BJ (cell line): Measurements from ENCODE around the gene RANBP17. TPM values are rescaled to one million over a fixed set of nuclear protein-coding genes. Genes with fewer than 3 reads are reported as not detected.

Experiments
- CTCF ChIA-PET: fragments of 350-600 bp; formaldehyde crosslinking; extraction: SDS; loops from one replicate; lab custom pipeline; 2021; ENCODE audit warnings: antibody characterized with exemption, inconsistent platforms; lab: Yijun Ruan, JAX
- POLR2A ChIA-PET: fragments of 300-600 bp; sonication (Branson Sonifier 250); formaldehyde crosslinking; extraction: SDS; loops from one replicate; lab custom pipeline; 2021; ENCODE audit warnings: antibody characterized with exemption; lab: Charles Lee
- DNase-seq: peaks from one replicate; pipeline ENCODE4 v3.0.0-alpha.2; 2011; ENCODE audit warnings: low read depth
- H3K27me3 ChIP-seq: 2 replicates; pipeline ENCODE4 v1.6.0; 2011; ENCODE audit warnings: low read length; ENCODE audit not compliant: control insufficient read depth, insufficient read depth
- H3K36me3 ChIP-seq: 2 replicates; pipeline ENCODE4 v1.5.1; 2011; ENCODE audit warnings: low read length; ENCODE audit not compliant: control insufficient read depth, insufficient read depth
- H3K4me3 ChIP-seq: 2 replicates; pipeline ENCODE4 v1.5.1; 2011; ENCODE audit warnings: low read depth, mild to moderate bottlenecking, control low read depth, low read length
- CTCF ChIP-seq: IDR thresholded peaks from 2 replicates; pipeline ENCODE4 v1.5.1; 2011; ENCODE audit warnings: low read depth, mild to moderate bottlenecking, control low read depth, inconsistent platforms, low read length, moderate library complexity; ENCODE audit not compliant: insufficient read depth
- polyA plus RNA-seq: library from polyadenylated mRNA; depleted of rRNA; stranded (reverse); fragments of >200 nt; gene quantifications from 2 replicates; pipeline ENCODE4 v1.2.3, GENCODE V29; 2011

Gene RANBP17
- polyA plus RNA-seq, 1 experiment: 10.5 TPM

- Histone ChIP-seq H3K36me3 (no peaks in the 10 kb centered on the region), H3K27me3 (no peaks in the 10 kb centered on the region), H3K4me3 (no peak overlapping the region)
- TF ChIP-seq CTCF: no peak
- POLR2A ChIA-PET: interaction anchor here (0.6 kb wide), 1 partner anchor 1715 kb away, joined by 3 read pairs; no protein-coding TSS in a partner anchor
- CTCF ChIA-PET: no interaction called here
- no peak for DNase-seq
Measured at GRCh38 chr5:171270136-171270535, 408.3 kb downstream of the RANBP17 start.

- no peak for TF ChIP-seq CTCF
- no peaks in the 10 kb centered on the region for H3K27me3 ChIP-seq
- ChIA-PET POLR2A (no interaction called here), CTCF (interaction anchor here (1.1 to 1.6 kb wide), 3 partner anchors 13 to 64 kb away, joined by 3 to 4 read pairs (median 3); no protein-coding TSS in a partner anchor)
- no peaks in the 10 kb centered on the region for H3K36me3 ChIP-seq
- no peak for DNase-seq
- H3K4me3 ChIP-seq: no peak overlapping the region
Measured at GRCh38 chr5:171271798-171272197, 410.0 kb downstream of the RANBP17 start.

GRCh38 chr5:171272996-171273970, 411.5 kb downstream of the RANBP17 start:
- TF ChIP-seq CTCF: peak; percentile 64
- POLR2A ChIA-PET: no interaction called here
- no peaks in the 10 kb centered on the region for H3K27me3 ChIP-seq
- no peak for DNase-seq
- CTCF ChIA-PET: interaction anchor here (0.5 to 1.7 kb wide), 10 partner anchors 9 to 104 kb away, joined by 3 to 7 read pairs (median 3); no protein-coding TSS in a partner anchor
- no peaks in the 10 kb centered on the region for H3K36me3 ChIP-seq
- no peak overlapping the region for H3K4me3 ChIP-seq

- Histone ChIP-seq H3K36me3 (no peaks in the 10 kb centered on the region), H3K4me3 (no peak overlapping the region)
Measured at GRCh38 chr5:171275841-171276544, 414.2 kb downstream of the RANBP17 start.

More at GRCh38 chr5:171275841-171276544, 414.2 kb downstream of the RANBP17 start:
- ChIA-PET POLR2A (no interaction called here), CTCF (interaction anchor here (0.7 to 1.1 kb wide), 2 partner anchors 67 to 69 kb away, joined by 3 to 4 read pairs; no protein-coding TSS in a partner anchor)
- no peak for DNase-seq
- TF ChIP-seq CTCF: no peak
- H3K27me3 ChIP-seq: no peaks in the 10 kb centered on the region
